ENCODE measurements around the gene TAF5. TPM values are rescaled to one million over a fixed set of nuclear protein-coding genes. Genes with fewer than 3 reads are reported as not detected.

TAF5 gene
- total and polyA plus RNA-seq, 10 of the 15 experiments (the other 5 are each of a cell fraction or from before 2014, with no cell fraction given): 3.7 to 9.2 (median 7.3) TPM

DNA sequence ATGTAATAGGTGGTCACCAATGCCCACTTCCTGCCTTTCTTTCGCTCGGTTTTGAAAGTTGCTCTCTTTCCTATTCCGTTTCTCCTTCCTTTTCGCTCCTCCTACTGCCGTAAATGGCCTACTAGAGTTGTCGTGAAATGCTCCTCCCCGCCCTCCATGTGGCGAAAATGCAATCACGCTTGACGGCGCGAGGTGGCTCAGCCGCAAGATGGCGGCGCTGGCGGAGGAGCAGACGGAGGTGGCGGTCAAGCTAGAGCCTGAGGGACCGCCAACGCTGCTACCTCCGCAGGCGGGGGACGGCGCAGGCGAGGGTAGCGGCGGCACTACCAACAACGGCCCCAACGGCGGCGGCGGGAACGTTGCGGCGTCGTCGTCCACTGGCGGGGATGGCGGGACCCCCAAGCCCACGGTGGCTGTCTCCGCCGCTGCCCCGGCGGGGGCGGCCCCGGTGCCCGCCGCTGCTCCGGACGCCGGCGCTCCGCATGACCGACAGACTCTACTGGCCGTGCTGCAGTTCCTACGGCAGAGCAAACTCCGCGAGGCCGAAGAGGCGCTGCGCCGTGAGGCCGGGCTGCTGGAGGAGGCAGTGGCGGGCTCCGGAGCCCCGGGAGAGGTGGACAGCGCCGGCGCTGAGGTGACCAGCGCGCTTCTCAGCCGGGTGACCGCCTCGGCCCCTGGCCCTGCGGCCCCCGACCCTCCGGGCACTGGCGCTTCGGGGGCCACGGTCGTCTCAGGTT is at the start of gene TAF5 (continued):
- TF ChIP-seq NKRF (conservative IDR thresholded peaks at IDR 0.05) (peak; percentile 98; the same call in 1 of the 2 replicates), MAX (IDR thresholded peaks at IDR 0.05; ENCODE audit: low read depth, low read length) (peak; percentile 71), ATF7 (IDR thresholded peaks at IDR 0.05; ENCODE audit: low read depth) (peak; percentile 66; the same call in 1 of the 2 replicates), CBFB (IDR thresholded peaks at IDR 0.05; ENCODE audit: low read depth) (peak; percentile 61; the same call in 1 of the 2 replicates), ZNF592 (IDR thresholded peaks at IDR 0.05) (peak; percentile 67; the same call in 1 of the 2 replicates)
- TF ChIP-seq, protein P1, sequence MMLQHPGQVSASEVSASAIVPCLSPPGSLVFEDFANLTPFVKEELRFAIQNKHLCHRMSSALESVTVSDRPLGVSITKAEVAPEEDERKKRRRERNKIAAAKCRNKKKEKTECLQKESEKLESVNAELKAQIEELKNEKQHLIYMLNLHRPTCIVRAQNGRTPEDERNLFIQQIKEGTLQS (IDR thresholded peaks at IDR 0.05; ENCODE audit: borderline replicate concordance, extremely low read depth, low read depth, low read length): peak; percentile 82; the same call in 1 of the 2 replicates
